Hepatocyte (in vitro differentiated cells): ENCODE measurements around the gene FEZ2. TPM values are rescaled to one million over a fixed set of nuclear protein-coding genes. Genes with fewer than 3 reads are reported as not detected.

ENCODE experiments used
- DNase-seq: peaks from one replicate; pipeline ENCODE4 v3.0.0-alpha.2; 2016; ENCODE audit warnings: low spot score
- H2AFZ ChIP-seq: fragments of 200-600 bp; sonication (generic); 2 replicates; pipeline ENCODE4 v1.6.0; 2016; ENCODE audit warnings: antibody characterized with exemption, mild to moderate bottlenecking
- H3K27ac ChIP-seq: fragments of 200-600 bp; sonication (generic); 2 replicates; pipeline ENCODE4 v1.5.1; 2016; ENCODE audit warnings: mild to moderate bottlenecking
- H3K27me3 ChIP-seq: fragments of 200-600 bp; sonication (generic); 2 replicates; pipeline ENCODE4 v1.6.1; 2016
- H3K36me3 ChIP-seq: fragments of 200-600 bp; sonication (generic); replicated peaks from 2 replicates; pipeline ENCODE4 v1.5.1; 2016; ENCODE audit warnings: low read depth; ENCODE audit not compliant: insufficient read depth
- H3K4me1 ChIP-seq: fragments of 200-600 bp; sonication (generic); 2 replicates; pipeline ENCODE4 v1.5.1; 2016; ENCODE audit warnings: mild to moderate bottlenecking, moderate library complexity; ENCODE audit not compliant: insufficient read depth
- H3K4me2 ChIP-seq: fragments of 200-600 bp; sonication (generic); 2 replicates; pipeline ENCODE4 v1.6.0; 2016
- H3K4me3 ChIP-seq: fragments of 200-600 bp; sonication (generic); 2 replicates; pipeline ENCODE4 v1.5.1; 2016; ENCODE audit warnings: mild to moderate bottlenecking
- H3K79me2 ChIP-seq: fragments of 200-600 bp; sonication (generic); 2 replicates; pipeline ENCODE4 v1.6.0; 2017; ENCODE audit warnings: mild to moderate bottlenecking
- H3K9me2 ChIP-seq: fragments of 200-600 bp; sonication (generic); replicated peaks from 2 replicates; pipeline ENCODE4 v1.6.0; 2017; ENCODE audit warnings: mild to moderate bottlenecking; ENCODE audit not compliant: insufficient read depth
- H3K9me3 ChIP-seq: fragments of 200-600 bp; sonication (generic); 2 replicates; pipeline ENCODE4 v1.5.1; 2016; ENCODE audit warnings: low read depth, mild to moderate bottlenecking
- H4K20me1 ChIP-seq: fragments of 200-600 bp; sonication (generic); 2 replicates; pipeline ENCODE4 v1.6.0; 2016; ENCODE audit warnings: mild to moderate bottlenecking; ENCODE audit not compliant: insufficient read depth, poor library complexity, severe bottlenecking
- CTCF ChIP-seq: fragments of 200-600 bp; sonication (generic); IDR thresholded peaks from 2 replicates; pipeline ENCODE4 v1.5.1; 2016; ENCODE audit warnings: antibody characterized with exemption, mild to moderate bottlenecking; ENCODE audit not compliant: poor library complexity
- EZH2 ChIP-seq: fragments of 200-600 bp; sonication (generic); IDR thresholded peaks from 2 replicates; pipeline ENCODE4 v1.6.1; 2016; ENCODE audit warnings: antibody characterized with exemption, mild to moderate bottlenecking, borderline replicate concordance
- EZH2phosphoT487 ChIP-seq: fragments of 200-600 bp; sonication (generic); IDR thresholded peaks from one replicate; pipeline ENCODE4 v1.6.1; 2018; ENCODE audit warnings: antibody characterized with exemption, mild to moderate bottlenecking, low read depth, moderate library complexity; ENCODE audit not compliant: unreplicated experiment, severe bottlenecking
- WGBS: methylation state at CpG from one replicate; pipeline ENCODE4 v1.1.6; 2016; ENCODE audit warnings: low lambda C conversion rate; ENCODE audit errors: missing lambda C conversion rate; 5-methylcytosine and 5-hydroxymethylcytosine counted together
- polyA plus RNA-seq: library from polyadenylated mRNA; unstranded; fragments of >200 nt; fragmentation: Nextera tagmentation; extraction: Ambion mirVana; gene quantifications from 2 replicates; pipeline ENCODE4 v1.2.1, GENCODE V29; 2016
- total RNA-seq: library from RNA; depleted of rRNA; stranded (reverse); fragments of >200 nt; gene quantifications from 2 replicates; pipeline ENCODE4 v1.2.3, GENCODE V29; 2014

Gene FEZ2
- total and polyA plus RNA-seq, 2 experiments from 2014 or later, result 14.5 to 45.2 TPM

GRCh38 chr2:36556842-36557241 lies 41.1 kb downstream of the FEZ2 start:
- Histone ChIP-seq H3K9me3 (no peaks in the 10 kb centered on the region), H3K79me2 (no peaks in the 10 kb centered on the region), H3K4me3 (no peak overlapping the region), H2AFZ (no peak overlapping the region), H3K4me2 (no peak overlapping the region), H4K20me1 (no peaks in the 10 kb centered on the region), H3K4me1 (peaks cover 7% of the 10 kb centered on the region), H3K27ac (no peak overlapping the region), H3K27me3 (no peaks in the 10 kb centered on the region), H3K9me2 (no peaks in the 10 kb centered on the region), H3K36me3 (no peaks in the 10 kb centered on the region)
- DNase-seq, result no peak
- TF ChIP-seq EZH2, result no peak
- TF ChIP-seq EZH2phosphoT487, result no peak
- no peak for TF ChIP-seq CTCF
- WGBS, result 94% methylated on average over 1 of the region's 1 CpG

GRCh38 chr2:36555789-36556188 lies 42.2 kb downstream of the FEZ2 start:
- Histone ChIP-seq H2AFZ (no peak overlapping the region), H4K20me1 (no peaks in the 10 kb centered on the region), H3K79me2 (no peaks in the 10 kb centered on the region), H3K4me1 (no peaks in the 10 kb centered on the region), H3K9me3 (no peaks in the 10 kb centered on the region), H3K9me2 (no peaks in the 10 kb centered on the region), H3K27me3 (no peaks in the 10 kb centered on the region), H3K4me2 (no peak overlapping the region), H3K4me3 (no peak overlapping the region), H3K27ac (no peak overlapping the region), H3K36me3 (no peaks in the 10 kb centered on the region)
- TF ChIP-seq EZH2 (no peak), CTCF (no peak), EZH2phosphoT487 (no peak)
- no peak for DNase-seq
- WGBS, result 95% methylated on average over 3 of the region's 3 CpGs

GRCh38 chr2:36554531-36554930 lies 43.4 kb downstream of the FEZ2 start:
- no peak overlapping the region for H3K4me2 ChIP-seq
- no peaks in the 10 kb centered on the region for H3K9me2 ChIP-seq
- no peak overlapping the region for H3K4me3 ChIP-seq
- no peaks in the 10 kb centered on the region for H3K79me2 ChIP-seq
- 100% methylated on average over 1 of the region's 1 CpG for WGBS
- H4K20me1 ChIP-seq, result no peaks in the 10 kb centered on the region
- H3K27ac ChIP-seq, result no peak overlapping the region
- TF ChIP-seq EZH2phosphoT487 (no peak), CTCF (no peak)
- no peaks in the 10 kb centered on the region for H3K9me3 ChIP-seq
- no peaks in the 10 kb centered on the region for H3K27me3 ChIP-seq
- DNase-seq, result no peak
- no peaks in the 10 kb centered on the region for H3K4me1 ChIP-seq
- H3K36me3 ChIP-seq, result no peaks in the 10 kb centered on the region
- H2AFZ ChIP-seq, result no peak overlapping the region

GRCh38 chr2:36553683-36554082 lies 44.3 kb downstream of the FEZ2 start:
- no peaks in the 10 kb centered on the region for H4K20me1 ChIP-seq
- no peaks in the 10 kb centered on the region for H3K79me2 ChIP-seq
- no peaks in the 10 kb centered on the region for H3K9me3 ChIP-seq
- no peaks in the 10 kb centered on the region for H3K27me3 ChIP-seq
- no peak for TF ChIP-seq EZH2phosphoT487
- TF ChIP-seq EZH2, result no peak
- no peak for TF ChIP-seq CTCF
- no peaks in the 10 kb centered on the region for H3K36me3 ChIP-seq
- H3K27ac ChIP-seq, result no peak overlapping the region
- H2AFZ ChIP-seq, result no peak overlapping the region
- WGBS, result 82% methylated on average over 4 of the region's 4 CpGs
- H3K4me1 ChIP-seq, result no peaks in the 10 kb centered on the region
- H3K9me2 ChIP-seq, result no peaks in the 10 kb centered on the region
- H3K4me3 ChIP-seq, result no peak overlapping the region
- H3K4me2 ChIP-seq, result no peak overlapping the region
- no peak for DNase-seq
